Pancreas (tissue), 10 donors: ENCODE measurements around the gene INO80D. TPM values are rescaled to one million over a fixed set of nuclear protein-coding genes. Genes with fewer than 3 reads are reported as not detected.

Experiments
- ATAC-seq, 4 donors: fragments of 200-7000 bp; cut with Tn5 transposase; one replicate each; pipeline versions ENCODE4 v1.8.0 to v1.9.1; 2020; ENCODE audit warnings: mild to moderate bottlenecking in 4 of 4, moderate library complexity in 4 of 4
- DNase-seq, 6 donors: peaks; one replicate each; pipeline ENCODE4 v3.0.0-alpha.2; 2020
- FAIRE-seq: peaks from 2 replicates; lab custom pipeline; 2012; peaks lifted over from hg19 to GRCh38; lab: Jason Lieb, UNC
- H3K27ac ChIP-seq, 4 donors: fragments of 200-600 bp; sonication (generic); 1 replicate in 3 of 4; 2 replicates in 1 of 4; pipeline versions ENCODE4 v1.5.0 to v1.8.0; 2020
- H3K27me3 ChIP-seq, 4 donors: fragments of 200-600 bp; one replicate each; pipeline ENCODE4 v1.8.0; 2021
- H3K36me3 ChIP-seq, 3 donors: fragments of 200-600 bp; sonication (generic) in 1 of 3; one replicate each; pipeline versions ENCODE4 v1.5.0 to v1.8.0; 2020 to 2021
- H3K4me1 ChIP-seq, 3 donors: fragments of 200-600 bp; one replicate each; pipeline ENCODE4 v1.8.0; 2021
- H3K4me3 ChIP-seq, 4 donors: fragments of 200-600 bp; sonication (generic) in 2 of 4; one replicate each; pipeline versions ENCODE4 v1.5.0 to v1.8.0; 2020 to 2021
- H3K9me3 ChIP-seq, 4 donors: fragments of 200-600 bp; one replicate each; pipeline ENCODE4 v1.8.0; 2021
- WGBS, 2 donors: extraction: QIAGEN DNeasy Blood & Tissue Kit; methylation state at CpG; one replicate each; pipeline ENCODE4 v1.1.7; 2013; 5-methylcytosine and 5-hydroxymethylcytosine counted together
- intact Hi-C, 3 donors: fragments of 100-400 bp; cut with DNase I; formaldehyde crosslinking; loops; one replicate each; pipeline versions ENCODE4 v1.11.1 to v1.14.2; 2022
- polyA plus RNA-seq, 2 donors: library from polyadenylated mRNA; stranded (reverse); fragments of 200-250 nt; gene quantifications; one replicate each; pipeline ENCODE4 v1.2.3, GENCODE V29; 2013
- total RNA-seq, 6 donors: library from RNA; stranded (reverse); fragmentation: NEBNext Ultra II Directional in 4 of 6; extraction: Animal tissue kit (Norgen Biotek cat#: 25700) in 4 of 6; gene quantifications; one replicate each; pipeline versions ENCODE4 v1.2.1 to v1.2.4, GENCODE V29; 2021 to 2023
- TF ChIP-seq, protein P1 (sequence below), 4 donors: fragments of 200-600 bp; sonication (generic) in 3 of 4; IDR thresholded peaks; one replicate each; pipeline versions ENCODE4 v1.5.0 to v1.8.0; 2021; ENCODE audit warnings: antibody characterized with exemption in 4 of 4
- donor health status: healthy with polysubstance abuse.
- donor health status: DM: no; HTN: no; CAD: no; lungs with moderate emphysema.
- donor health status: DM: no; HTN: no; CAD: no.
- donor health status: control.
- donor health status: control.
- donor health status: Bipolar disorder and iron deficiency.
- donor health status: DM: yes; HTN: yes; CAD: no.
- donor health status: DM: no; HTN: no; CAD: no.
- donor health status: DM: no; HTN: no; CAD: no.
- donor health status: DM: yes; HTN: yes; CAD: no.

Gene INO80D
- total and polyA plus RNA-seq, 8 donors = 2.7 to 15.0 (median 9.9) TPM

DNA sequence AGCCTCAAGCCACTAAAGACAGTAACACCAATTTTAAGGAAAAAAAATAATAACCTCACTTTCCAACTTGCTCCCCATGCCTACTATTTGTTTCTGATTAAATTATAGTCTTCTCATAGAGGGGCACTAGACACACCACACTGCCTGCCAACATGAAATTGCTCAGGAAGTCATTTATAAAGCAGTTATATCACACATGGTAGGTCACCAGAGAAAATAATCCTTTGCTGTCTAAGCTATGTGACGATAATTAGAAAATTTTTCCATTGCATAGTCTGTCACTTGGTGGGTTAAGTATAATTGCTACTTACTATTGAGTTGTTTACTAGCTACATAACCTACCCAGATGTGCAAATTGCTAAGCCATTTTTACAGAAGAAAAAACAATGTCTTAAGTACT, 85.2 kb downstream of the INO80D start:
- Histone ChIP-seq H3K4me3 (no peak overlapping the region), H3K9me3 (no peaks in the 10 kb centered on the region), H3K36me3 (peaks cover 0 to 17% (median 11%) of the 10 kb centered on the region in 3 donors), H3K4me1 (no peaks in the 10 kb centered on the region), H3K27me3 (no peaks in the 10 kb centered on the region), H3K27ac (no peak overlapping the region)
- ATAC-seq (no peak), FAIRE-seq (no peak), DNase-seq (no peak)
- 95 to 98% methylated on average over 1 of the region's 1 CpG for WGBS, 2 donors
- TF ChIP-seq, protein P1, sequence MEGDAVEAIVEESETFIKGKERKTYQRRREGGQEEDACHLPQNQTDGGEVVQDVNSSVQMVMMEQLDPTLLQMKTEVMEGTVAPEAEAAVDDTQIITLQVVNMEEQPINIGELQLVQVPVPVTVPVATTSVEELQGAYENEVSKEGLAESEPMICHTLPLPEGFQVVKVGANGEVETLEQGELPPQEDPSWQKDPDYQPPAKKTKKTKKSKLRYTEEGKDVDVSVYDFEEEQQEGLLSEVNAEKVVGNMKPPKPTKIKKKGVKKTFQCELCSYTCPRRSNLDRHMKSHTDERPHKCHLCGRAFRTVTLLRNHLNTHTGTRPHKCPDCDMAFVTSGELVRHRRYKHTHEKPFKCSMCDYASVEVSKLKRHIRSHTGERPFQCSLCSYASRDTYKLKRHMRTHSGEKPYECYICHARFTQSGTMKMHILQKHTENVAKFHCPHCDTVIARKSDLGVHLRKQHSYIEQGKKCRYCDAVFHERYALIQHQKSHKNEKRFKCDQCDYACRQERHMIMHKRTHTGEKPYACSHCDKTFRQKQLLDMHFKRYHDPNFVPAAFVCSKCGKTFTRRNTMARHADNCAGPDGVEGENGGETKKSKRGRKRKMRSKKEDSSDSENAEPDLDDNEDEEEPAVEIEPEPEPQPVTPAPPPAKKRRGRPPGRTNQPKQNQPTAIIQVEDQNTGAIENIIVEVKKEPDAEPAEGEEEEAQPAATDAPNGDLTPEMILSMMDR (IDR thresholded peaks at IDR 0.05) = no peak
- intact Hi-C loops = no loop called here

DNA sequence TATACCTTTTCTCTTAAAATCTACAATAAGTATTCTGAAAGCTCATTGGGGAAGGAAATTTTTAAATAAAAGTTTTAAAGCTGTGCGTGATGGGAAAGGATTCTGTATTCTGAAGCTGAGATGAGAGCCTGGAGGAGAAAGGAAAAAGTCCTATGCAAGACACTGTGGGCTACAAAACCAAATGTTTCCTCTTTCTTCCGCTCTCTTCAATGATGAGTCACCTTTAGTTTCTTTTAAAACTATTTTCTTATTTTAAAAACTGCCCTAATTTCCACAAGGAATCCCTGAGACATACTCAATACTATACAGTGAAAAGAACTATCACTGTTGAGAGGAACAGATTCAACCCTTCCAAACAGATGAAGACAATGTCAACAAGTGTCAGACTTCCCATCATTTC, 87.4 kb downstream of the INO80D start:
- 94 to 96% methylated on average over 2 of the region's 2 CpGs for WGBS, 2 donors
- intact Hi-C loops = no loop called here
- H3K4me1 ChIP-seq = no peaks in the 10 kb centered on the region
- H3K9me3 ChIP-seq = no peaks in the 10 kb centered on the region
- DNase-seq = no peak
- H3K27ac ChIP-seq = no peak overlapping the region
- no peaks in the 10 kb centered on the region for H3K27me3 ChIP-seq
- H3K4me3 ChIP-seq = no peak overlapping the region
- ATAC-seq = no peak
- no peak for FAIRE-seq
- TF ChIP-seq, protein P1 (IDR thresholded peaks at IDR 0.05) = no peak
- no peaks in the 10 kb centered on the region for H3K36me3 ChIP-seq

DNA sequence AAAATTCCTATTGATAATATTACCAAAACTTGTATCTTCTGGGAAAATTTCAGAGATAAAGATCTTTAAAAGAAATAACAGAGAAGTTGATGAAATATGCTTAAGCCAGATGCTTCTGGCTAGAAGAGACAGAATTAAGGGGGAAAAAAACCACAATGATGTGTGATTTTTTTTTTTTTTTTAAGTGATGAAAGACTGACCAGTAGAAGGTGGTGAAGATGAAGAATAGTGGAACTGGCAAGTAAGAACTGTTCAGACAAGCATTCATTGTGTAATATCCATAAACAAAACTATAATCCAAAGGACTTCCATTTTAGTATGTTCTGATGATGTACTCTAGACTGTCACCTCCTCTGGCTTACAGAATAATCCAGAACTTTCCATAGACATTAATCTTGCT, 89.8 kb downstream of the INO80D start:
- intact Hi-C loops = no loop called here
- DNase-seq = no peak
- H3K9me3 ChIP-seq = no peaks in the 10 kb centered on the region

DNA sequence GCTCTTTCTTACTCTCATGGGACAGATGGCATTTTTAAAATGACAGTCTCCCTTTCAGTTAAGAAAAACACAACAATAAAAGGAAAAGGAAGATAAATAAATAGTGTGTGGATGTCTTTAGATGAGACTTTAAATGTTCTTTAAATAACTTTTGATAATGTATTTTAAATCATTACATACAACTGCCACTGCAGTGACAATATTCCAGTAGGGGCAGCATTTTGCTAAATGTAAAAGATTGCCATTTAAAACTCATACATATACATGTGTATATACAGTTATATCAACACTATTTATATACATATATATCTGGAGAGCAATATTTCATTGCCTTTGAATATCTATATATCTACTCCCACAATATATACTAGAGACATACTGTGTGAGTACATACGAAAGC, 90.7 kb downstream of the INO80D start:
- H3K27ac ChIP-seq = no peak overlapping the region
- no peak for FAIRE-seq
- intact Hi-C loops = no loop called here
- H3K4me1 ChIP-seq = no peaks in the 10 kb centered on the region
- no peaks in the 10 kb centered on the region for H3K9me3 ChIP-seq
- H3K4me3 ChIP-seq = no peak overlapping the region
- WGBS, 2 donors = 90 to 92% methylated on average over 1 of the region's 1 CpG
- H3K36me3 ChIP-seq = no peaks in the 10 kb centered on the region
- ATAC-seq = no peak
- no peak for DNase-seq
- TF ChIP-seq, protein P1 (IDR thresholded peaks at IDR 0.05) = no peak
- H3K27me3 ChIP-seq = no peaks in the 10 kb centered on the region

More for the DNA sequence above, 89.8 kb downstream of the INO80D start:
- TF ChIP-seq, protein P1 (IDR thresholded peaks at IDR 0.05) = no peak
- H3K27me3 ChIP-seq = no peaks in the 10 kb centered on the region
- no peak for ATAC-seq
- no peak overlapping the region for H3K27ac ChIP-seq
- H3K4me1 ChIP-seq = no peaks in the 10 kb centered on the region
- no peak for FAIRE-seq
- no peak overlapping the region for H3K4me3 ChIP-seq
- H3K36me3 ChIP-seq = no peaks in the 10 kb centered on the region

DNA sequence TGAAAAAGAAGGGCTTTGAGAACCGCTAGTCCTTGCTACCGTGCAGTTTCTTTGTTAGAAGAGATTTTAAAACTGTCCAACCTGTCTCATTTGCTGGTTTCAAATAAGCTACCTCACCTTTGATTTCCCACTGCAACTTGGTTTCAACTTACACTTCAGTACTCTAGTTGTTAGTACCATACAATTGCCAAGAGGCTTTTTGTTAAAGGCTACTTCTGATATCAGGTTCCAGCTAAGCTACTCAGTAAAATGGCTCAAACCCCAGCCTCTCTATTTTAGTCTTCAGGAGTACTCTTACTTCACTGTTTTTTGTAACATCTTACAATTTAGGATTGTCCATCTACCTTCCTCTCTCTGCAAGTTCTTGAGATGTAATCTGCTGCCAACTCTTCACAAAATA, 91.6 kb downstream of the INO80D start:
- no peaks in the 10 kb centered on the region for H3K36me3 ChIP-seq
- no peak overlapping the region for H3K4me3 ChIP-seq
- FAIRE-seq (no peak), ATAC-seq (no peak), DNase-seq (no peak)
- no peaks in the 10 kb centered on the region for H3K9me3 ChIP-seq
- intact Hi-C loops = no loop called here
- TF ChIP-seq, protein P1 (IDR thresholded peaks at IDR 0.05) = no peak
- no peak overlapping the region for H3K27ac ChIP-seq
- WGBS, 2 donors = 90 to 96% methylated on average over 2 of the region's 2 CpGs
- H3K4me1 ChIP-seq = no peaks in the 10 kb centered on the region
- H3K27me3 ChIP-seq = no peaks in the 10 kb centered on the region
